ENCODE measurements around the gene CPNE9. TPM values are rescaled to one million over a fixed set of nuclear protein-coding genes. Genes with fewer than 3 reads are reported as not detected.

CPNE9 gene
- total and polyA plus RNA-seq, 2 of the 8 experiments (the other 6 are each of a cell fraction or from before 2014, with no cell fraction given): 4.8 to 6.0 TPM

DNA sequence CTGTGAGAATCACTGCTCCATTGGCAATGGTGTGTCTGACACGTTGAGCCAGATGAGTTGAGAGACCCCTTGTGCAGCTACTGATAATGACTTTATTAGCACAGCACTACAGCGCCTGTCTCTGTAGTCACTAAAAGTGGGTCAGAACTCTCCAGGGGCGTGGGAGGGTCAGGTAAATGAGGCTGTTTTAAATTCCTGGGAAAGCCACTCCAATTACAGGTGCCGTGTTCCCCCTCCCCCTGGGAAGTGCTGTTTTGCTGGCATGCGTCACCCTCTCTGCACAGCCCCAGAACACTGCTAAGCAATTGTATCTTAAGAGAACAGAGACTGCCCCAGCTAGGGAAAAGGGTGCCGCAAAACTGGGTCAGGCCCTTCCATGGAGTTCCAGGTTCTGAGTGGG, 21.5 kb upstream of the CPNE9 start:
- H3K79me2 ChIP-seq (ENCODE audit: control insufficient read depth in 1 of 2, insufficient read depth in 2 of 2, low read length in 2 of 2): no peaks in the 10 kb centered on the region
- FAIRE-seq (no peak), DNase-seq (ENCODE audit: low read depth in 1 of 2, low spot score in 2 of 2) (no peak)
- POLR2A ChIA-PET (ENCODE audit: partially characterized antibody): interaction anchor here (0.8 kb wide), 1 partner anchor 30 kb away, joined by 3 read pairs; no protein-coding TSS in a partner anchor
- no peak overlapping the region for H4K8ac ChIP-seq (ENCODE audit: extremely low read depth, insufficient read depth, low read length)
- H3K4me3 ChIP-seq (ENCODE audit: extremely low read depth in 1 of 4, insufficient read depth in 2 of 4, low read depth in 3 of 4, low read length in 4 of 4): no peak overlapping the region
- no peak overlapping the region for H4K5ac ChIP-seq (ENCODE audit: insufficient read length, low read depth, low read length)
- H3K27ac ChIP-seq (ENCODE audit: low read depth, low read length): no peak overlapping the region
- no peak overlapping the region for H3K9ac ChIP-seq (replicated peaks in 1 of 4; ENCODE audit: extremely low read depth in 1 of 4, low read depth in 3 of 4, low read length in 3 of 4)
- H2BK5ac ChIP-seq (ENCODE audit: low read depth, low read length): no peak overlapping the region; the same call in 1 of the 2 replicates
- H3K18ac ChIP-seq (ENCODE audit: extremely low read depth, low read length): no peak overlapping the region
- H4K20me1 ChIP-seq (replicated peaks in 1 of 2; ENCODE audit: control insufficient read depth in 1 of 2, insufficient read depth in 2 of 2, low read length in 2 of 2): peaks cover 1 to 5% of the 10 kb centered on the region in 2 experiments
- no peaks in the 10 kb centered on the region for H3K79me1 ChIP-seq (ENCODE audit: low read depth, low read length)
- no peak overlapping the region for H2AFZ ChIP-seq (ENCODE audit: low read length)
- no peak overlapping the region for H4K91ac ChIP-seq (replicated peaks; ENCODE audit: insufficient read length, low read length)
- H3K4ac ChIP-seq (replicated peaks; ENCODE audit: insufficient read length, low read depth, low read length): no peak overlapping the region
- H2BK15ac ChIP-seq (ENCODE audit: low read length): no peak overlapping the region
- TF ChIP-seq GTF2F1 (IDR thresholded peaks at IDR 0.05; ENCODE audit: borderline replicate concordance, low read depth, low read length) (no peak), BCL11A (IDR thresholded peaks at IDR 0.05; ENCODE audit: low read depth in 2 of 2, low read length in 2 of 2) (no peak), CEBPB (IDR thresholded peaks at IDR 0.05; ENCODE audit: low read depth, low read length) (no peak), KDM1A (IDR thresholded peaks at IDR 0.05; ENCODE audit: borderline replicate concordance, low read length) (no peak), TAF7 (optimal IDR thresholded peaks at IDR 0.05; ENCODE audit: borderline replicate concordance, low read depth, low read length) (no peak), JUN (IDR thresholded peaks at IDR 0.05; ENCODE audit: low read depth, low read length) (no peak), KDM5A (IDR thresholded peaks at IDR 0.05; ENCODE audit: low read length) (no peak), GABPA (IDR thresholded peaks at IDR 0.05; ENCODE audit: borderline replicate concordance, insufficient read depth, low read length) (no peak), CTBP2 (IDR thresholded peaks at IDR 0.05; ENCODE audit: borderline replicate concordance, insufficient read depth, insufficient read length, low read length) (no peak), BACH1 (IDR thresholded peaks at IDR 0.05; ENCODE audit: low read length) (no peak)
- H2BK20ac ChIP-seq (ENCODE audit: low read length): no peak overlapping the region
- no peak overlapping the region for H2BK12ac ChIP-seq (ENCODE audit: low read depth, low read length)
- H3K9me3 ChIP-seq (ENCODE audit: insufficient read depth in 2 of 2, low read depth in 1 of 2, low read length in 1 of 2): no peaks in the 10 kb centered on the region
- H3K27me3 ChIP-seq (replicated peaks in 1 of 4; ENCODE audit: control insufficient read depth in 3 of 4, extremely low read depth in 1 of 4, insufficient read depth in 3 of 4, low read length in 3 of 4): no peaks in the 10 kb centered on the region
- no peak overlapping the region for H2BK120ac ChIP-seq (replicated peaks; ENCODE audit: low read depth, low read length)
- H3K56ac ChIP-seq (replicated peaks; ENCODE audit: insufficient read length, low read depth, low read length): no peak overlapping the region
- H3K4me2 ChIP-seq (ENCODE audit: insufficient read depth in 1 of 2, low read depth in 2 of 2, low read length in 2 of 2): no peak overlapping the region
- H3K4me1 ChIP-seq (replicated peaks in 1 of 4; ENCODE audit: control insufficient read depth in 3 of 4, insufficient read depth in 4 of 4, low read length in 3 of 4): no peaks in the 10 kb centered on the region
- H3K14ac ChIP-seq (ENCODE audit: insufficient read length): no peak overlapping the region
- H3K23ac ChIP-seq (ENCODE audit: insufficient read length): no peak overlapping the region
- H2AK5ac ChIP-seq (ENCODE audit: low read depth, low read length): no peak overlapping the region
- H3K36me3 ChIP-seq (ENCODE audit: control insufficient read depth in 2 of 4, insufficient read depth in 4 of 4, low read length in 3 of 4): peaks cover 15 to 59% (median 33%) of the 10 kb centered on the region in 4 experiments
- no peaks in the 10 kb centered on the region for H3K23me2 ChIP-seq (ENCODE audit: low read depth, low read length)
- 91% methylated on average over 6 of the region's 6 CpGs; no CpG with 5 or more reads in 1 of the 2 experiments for WGBS, 2 experiments (ENCODE audit: extremely low coverage in 1 of 2, insufficient coverage in 1 of 2, insufficient read length in 1 of 2, insufficient replicate concordance in 2 of 2, low coverage in 1 of 2, low lambda C conversion rate in 2 of 2, missing lambda C conversion rate in 1 of 2)
- CTCF ChIA-PET (ENCODE audit: partially characterized antibody): interaction anchor here (0.9 to 2.4 kb wide), 3 partner anchors 46 to 181 kb away, joined by 5 to 6 read pairs (median 5); no protein-coding TSS in a partner anchor
